Measurements from ENCODE around the gene CAMK1D. TPM values are rescaled to one million over a fixed set of nuclear protein-coding genes. Genes with fewer than 3 reads are reported as not detected.

The CAMK1D gene
- total RNA-seq, 1 experiment from 2014 or later, result 10.2 TPM

DNA sequence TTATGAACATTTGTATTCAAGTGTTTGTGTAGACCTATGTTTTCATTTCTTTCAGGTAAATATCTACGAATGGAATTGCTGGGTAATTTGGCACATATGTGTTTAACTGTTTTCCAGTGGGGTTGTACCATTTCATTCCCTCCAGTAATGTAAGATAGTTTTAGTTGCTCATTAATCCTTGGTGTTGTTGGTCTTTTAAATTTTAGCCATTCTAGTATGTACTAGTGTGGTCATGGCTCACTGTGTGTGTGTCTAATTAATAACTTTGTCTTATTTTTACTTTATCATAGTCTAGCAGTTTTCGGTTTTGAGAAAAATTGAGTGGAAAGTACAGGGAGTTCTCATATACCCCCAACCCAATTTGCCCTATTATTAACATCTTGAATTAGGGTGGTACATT is 278.8 kb downstream of the CAMK1D start:
- no peak for ATAC-seq
- ChIA-PET POLR2A (no interaction called here), CTCF (no interaction called here)
- H3K27me3 Mint-ChIP-seq (ENCODE audit: low read depth), result no peaks in the 10 kb centered on the region
- TF ChIP-seq, protein P1, sequence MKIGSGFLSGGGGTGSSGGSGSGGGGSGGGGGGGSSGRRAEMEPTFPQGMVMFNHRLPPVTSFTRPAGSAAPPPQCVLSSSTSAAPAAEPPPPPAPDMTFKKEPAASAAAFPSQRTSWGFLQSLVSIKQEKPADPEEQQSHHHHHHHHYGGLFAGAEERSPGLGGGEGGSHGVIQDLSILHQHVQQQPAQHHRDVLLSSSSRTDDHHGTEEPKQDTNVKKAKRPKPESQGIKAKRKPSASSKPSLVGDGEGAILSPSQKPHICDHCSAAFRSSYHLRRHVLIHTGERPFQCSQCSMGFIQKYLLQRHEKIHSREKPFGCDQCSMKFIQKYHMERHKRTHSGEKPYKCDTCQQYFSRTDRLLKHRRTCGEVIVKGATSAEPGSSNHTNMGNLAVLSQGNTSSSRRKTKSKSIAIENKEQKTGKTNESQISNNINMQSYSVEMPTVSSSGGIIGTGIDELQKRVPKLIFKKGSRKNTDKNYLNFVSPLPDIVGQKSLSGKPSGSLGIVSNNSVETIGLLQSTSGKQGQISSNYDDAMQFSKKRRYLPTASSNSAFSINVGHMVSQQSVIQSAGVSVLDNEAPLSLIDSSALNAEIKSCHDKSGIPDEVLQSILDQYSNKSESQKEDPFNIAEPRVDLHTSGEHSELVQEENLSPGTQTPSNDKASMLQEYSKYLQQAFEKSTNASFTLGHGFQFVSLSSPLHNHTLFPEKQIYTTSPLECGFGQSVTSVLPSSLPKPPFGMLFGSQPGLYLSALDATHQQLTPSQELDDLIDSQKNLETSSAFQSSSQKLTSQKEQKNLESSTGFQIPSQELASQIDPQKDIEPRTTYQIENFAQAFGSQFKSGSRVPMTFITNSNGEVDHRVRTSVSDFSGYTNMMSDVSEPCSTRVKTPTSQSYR (CRISPR knock-in tag; IDR thresholded peaks at IDR 0.05), result no peak
- TF ChIP-seq, protein P2, sequence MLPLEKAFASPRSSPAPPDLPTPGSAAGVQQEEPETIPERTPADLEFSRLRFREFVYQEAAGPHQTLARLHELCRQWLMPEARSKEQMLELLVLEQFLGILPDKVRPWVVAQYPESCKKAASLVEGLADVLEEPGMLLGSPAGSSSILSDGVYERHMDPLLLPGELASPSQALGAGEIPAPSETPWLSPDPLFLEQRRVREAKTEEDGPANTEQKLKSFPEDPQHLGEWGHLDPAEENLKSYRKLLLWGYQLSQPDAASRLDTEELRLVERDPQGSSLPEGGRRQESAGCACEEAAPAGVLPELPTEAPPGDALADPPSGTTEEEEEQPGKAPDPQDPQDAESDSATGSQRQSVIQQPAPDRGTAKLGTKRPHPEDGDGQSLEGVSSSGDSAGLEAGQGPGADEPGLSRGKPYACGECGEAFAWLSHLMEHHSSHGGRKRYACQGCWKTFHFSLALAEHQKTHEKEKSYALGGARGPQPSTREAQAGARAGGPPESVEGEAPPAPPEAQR (CRISPR knock-in tag; IDR thresholded peaks at IDR 0.05), result no peak
- TF ChIP-seq FOXK1 (CRISPR knock-in tag; IDR thresholded peaks at IDR 0.05) (no peak), OVOL2 (CRISPR knock-in tag; IDR thresholded peaks at IDR 0.05; ENCODE audit: borderline replicate concordance) (no peak), TP53 (CRISPR knock-in tag; IDR thresholded peaks at IDR 0.05) (no peak), GRHL2 (CRISPR knock-in tag; IDR thresholded peaks at IDR 0.05; ENCODE audit: insufficient replicate concordance, severe bottlenecking) (no peak), ZNF416 (CRISPR knock-in tag; IDR thresholded peaks at IDR 0.05) (no peak), CREM (CRISPR knock-in tag; IDR thresholded peaks at IDR 0.05) (no peak), NR3C1 (CRISPR knock-in tag; conservative IDR thresholded peaks at IDR 0.05; ENCODE audit: low read depth) (no peak), RELA (CRISPR knock-in tag; IDR thresholded peaks at IDR 0.05; ENCODE audit: borderline replicate concordance) (no peak), PRRX2 (CRISPR knock-in tag; IDR thresholded peaks at IDR 0.05) (no peak), NFATC4 (CRISPR knock-in tag; IDR thresholded peaks at IDR 0.05) (no peak), FOXJ3 (CRISPR knock-in tag; IDR thresholded peaks at IDR 0.05; ENCODE audit: borderline replicate concordance) (no peak), ZNF671 (CRISPR knock-in tag; IDR thresholded peaks at IDR 0.05) (no peak), ESRRA (CRISPR knock-in tag; IDR thresholded peaks at IDR 0.05; ENCODE audit: borderline replicate concordance) (no peak)
- TF ChIP-seq, protein P3, sequence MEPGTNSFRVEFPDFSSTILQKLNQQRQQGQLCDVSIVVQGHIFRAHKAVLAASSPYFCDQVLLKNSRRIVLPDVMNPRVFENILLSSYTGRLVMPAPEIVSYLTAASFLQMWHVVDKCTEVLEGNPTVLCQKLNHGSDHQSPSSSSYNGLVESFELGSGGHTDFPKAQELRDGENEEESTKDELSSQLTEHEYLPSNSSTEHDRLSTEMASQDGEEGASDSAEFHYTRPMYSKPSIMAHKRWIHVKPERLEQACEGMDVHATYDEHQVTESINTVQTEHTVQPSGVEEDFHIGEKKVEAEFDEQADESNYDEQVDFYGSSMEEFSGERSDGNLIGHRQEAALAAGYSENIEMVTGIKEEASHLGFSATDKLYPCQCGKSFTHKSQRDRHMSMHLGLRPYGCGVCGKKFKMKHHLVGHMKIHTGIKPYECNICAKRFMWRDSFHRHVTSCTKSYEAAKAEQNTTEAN (CRISPR knock-in tag; IDR thresholded peaks at IDR 0.05), result no peak
- TF ChIP-seq, protein P4, sequence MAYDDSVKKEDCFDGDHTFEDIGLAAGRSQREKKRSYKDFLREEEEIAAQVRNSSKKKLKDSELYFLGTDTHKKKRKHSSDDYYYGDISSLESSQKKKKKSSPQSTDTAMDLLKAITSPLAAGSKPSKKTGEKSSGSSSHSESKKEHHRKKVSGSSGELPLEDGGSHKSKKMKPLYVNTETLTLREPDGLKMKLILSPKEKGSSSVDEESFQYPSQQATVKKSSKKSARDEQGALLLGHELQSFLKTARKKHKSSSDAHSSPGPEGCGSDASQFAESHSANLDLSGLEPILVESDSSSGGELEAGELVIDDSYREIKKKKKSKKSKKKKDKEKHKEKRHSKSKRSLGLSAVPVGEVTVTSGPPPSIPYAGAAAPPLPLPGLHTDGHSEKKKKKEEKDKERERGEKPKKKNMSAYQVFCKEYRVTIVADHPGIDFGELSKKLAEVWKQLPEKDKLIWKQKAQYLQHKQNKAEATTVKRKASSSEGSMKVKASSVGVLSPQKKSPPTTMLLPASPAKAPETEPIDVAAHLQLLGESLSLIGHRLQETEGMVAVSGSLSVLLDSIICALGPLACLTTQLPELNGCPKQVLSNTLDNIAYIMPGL (CRISPR knock-in tag; IDR thresholded peaks at IDR 0.05), result no peak
- TF ChIP-seq, protein P5, sequence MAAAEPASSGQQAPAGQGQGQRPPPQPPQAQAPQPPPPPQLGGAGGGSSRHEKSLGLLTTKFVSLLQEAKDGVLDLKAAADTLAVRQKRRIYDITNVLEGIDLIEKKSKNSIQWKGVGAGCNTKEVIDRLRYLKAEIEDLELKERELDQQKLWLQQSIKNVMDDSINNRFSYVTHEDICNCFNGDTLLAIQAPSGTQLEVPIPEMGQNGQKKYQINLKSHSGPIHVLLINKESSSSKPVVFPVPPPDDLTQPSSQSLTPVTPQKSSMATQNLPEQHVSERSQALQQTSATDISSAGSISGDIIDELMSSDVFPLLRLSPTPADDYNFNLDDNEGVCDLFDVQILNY (CRISPR knock-in tag; IDR thresholded peaks at IDR 0.05), result no peak
- TF ChIP-seq, protein P6, sequence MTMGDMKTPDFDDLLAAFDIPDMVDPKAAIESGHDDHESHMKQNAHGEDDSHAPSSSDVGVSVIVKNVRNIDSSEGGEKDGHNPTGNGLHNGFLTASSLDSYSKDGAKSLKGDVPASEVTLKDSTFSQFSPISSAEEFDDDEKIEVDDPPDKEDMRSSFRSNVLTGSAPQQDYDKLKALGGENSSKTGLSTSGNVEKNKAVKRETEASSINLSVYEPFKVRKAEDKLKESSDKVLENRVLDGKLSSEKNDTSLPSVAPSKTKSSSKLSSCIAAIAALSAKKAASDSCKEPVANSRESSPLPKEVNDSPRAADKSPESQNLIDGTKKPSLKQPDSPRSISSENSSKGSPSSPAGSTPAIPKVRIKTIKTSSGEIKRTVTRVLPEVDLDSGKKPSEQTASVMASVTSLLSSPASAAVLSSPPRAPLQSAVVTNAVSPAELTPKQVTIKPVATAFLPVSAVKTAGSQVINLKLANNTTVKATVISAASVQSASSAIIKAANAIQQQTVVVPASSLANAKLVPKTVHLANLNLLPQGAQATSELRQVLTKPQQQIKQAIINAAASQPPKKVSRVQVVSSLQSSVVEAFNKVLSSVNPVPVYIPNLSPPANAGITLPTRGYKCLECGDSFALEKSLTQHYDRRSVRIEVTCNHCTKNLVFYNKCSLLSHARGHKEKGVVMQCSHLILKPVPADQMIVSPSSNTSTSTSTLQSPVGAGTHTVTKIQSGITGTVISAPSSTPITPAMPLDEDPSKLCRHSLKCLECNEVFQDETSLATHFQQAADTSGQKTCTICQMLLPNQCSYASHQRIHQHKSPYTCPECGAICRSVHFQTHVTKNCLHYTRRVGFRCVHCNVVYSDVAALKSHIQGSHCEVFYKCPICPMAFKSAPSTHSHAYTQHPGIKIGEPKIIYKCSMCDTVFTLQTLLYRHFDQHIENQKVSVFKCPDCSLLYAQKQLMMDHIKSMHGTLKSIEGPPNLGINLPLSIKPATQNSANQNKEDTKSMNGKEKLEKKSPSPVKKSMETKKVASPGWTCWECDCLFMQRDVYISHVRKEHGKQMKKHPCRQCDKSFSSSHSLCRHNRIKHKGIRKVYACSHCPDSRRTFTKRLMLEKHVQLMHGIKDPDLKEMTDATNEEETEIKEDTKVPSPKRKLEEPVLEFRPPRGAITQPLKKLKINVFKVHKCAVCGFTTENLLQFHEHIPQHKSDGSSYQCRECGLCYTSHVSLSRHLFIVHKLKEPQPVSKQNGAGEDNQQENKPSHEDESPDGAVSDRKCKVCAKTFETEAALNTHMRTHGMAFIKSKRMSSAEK (CRISPR knock-in tag; IDR thresholded peaks at IDR 0.05; ENCODE audit: borderline replicate concordance), result no peak
- TF ChIP-seq, protein P7, sequence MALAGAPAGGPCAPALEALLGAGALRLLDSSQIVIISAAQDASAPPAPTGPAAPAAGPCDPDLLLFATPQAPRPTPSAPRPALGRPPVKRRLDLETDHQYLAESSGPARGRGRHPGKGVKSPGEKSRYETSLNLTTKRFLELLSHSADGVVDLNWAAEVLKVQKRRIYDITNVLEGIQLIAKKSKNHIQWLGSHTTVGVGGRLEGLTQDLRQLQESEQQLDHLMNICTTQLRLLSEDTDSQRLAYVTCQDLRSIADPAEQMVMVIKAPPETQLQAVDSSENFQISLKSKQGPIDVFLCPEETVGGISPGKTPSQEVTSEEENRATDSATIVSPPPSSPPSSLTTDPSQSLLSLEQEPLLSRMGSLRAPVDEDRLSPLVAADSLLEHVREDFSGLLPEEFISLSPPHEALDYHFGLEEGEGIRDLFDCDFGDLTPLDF (CRISPR knock-in tag; IDR thresholded peaks at IDR 0.05), result no peak
- peaks cover 20% of the 10 kb centered on the region for H3K9me3 Mint-ChIP-seq
- no peak overlapping the region for H3K27ac Mint-ChIP-seq
- no peak overlapping the region for H3K4me3 Mint-ChIP-seq
- H3K36me3 Mint-ChIP-seq, result peaks cover 15% of the 10 kb centered on the region
- peaks cover 18% of the 10 kb centered on the region for H3K4me1 Mint-ChIP-seq
- no peak for DNase-seq (ENCODE audit: low spot score)

All from WTC11 (cell line).